ENCODE measurements around the gene TACC2.

Gene TACC2

GRCh38 chr10:122258136-122259074 lies 269.4 kb downstream of the TACC2 start:
- DNase-seq = no peak

GRCh38 chr10:122259075-122259466 lies 270.1 kb downstream of the TACC2 start:
- DNase-seq = no peak

GRCh38 chr10:122261584-122261983 lies 272.6 kb downstream of the TACC2 start:
- no peak for DNase-seq

GRCh38 chr10:122263971-122264370 lies 275.0 kb downstream of the TACC2 start:
- no peak for DNase-seq

- no peak for DNase-seq
Observed at GRCh38 chr10:122264436-122264835, 275.5 kb downstream of the TACC2 start.

GRCh38 chr10:122264931-122265330 lies 276.0 kb downstream of the TACC2 start:
- DNase-seq = no peak

GRCh38 chr10:122265896-122266295 lies 276.9 kb downstream of the TACC2 start:
- DNase-seq = no peak

GRCh38 chr10:122267849-122268737 lies 279.1 kb downstream of the TACC2 start:
- no peak for DNase-seq

- no peak for DNase-seq
Observed at GRCh38 chr10:122269059-122269687, 280.2 kb downstream of the TACC2 start.

- DNase-seq = no peak
Observed at GRCh38 chr10:122271076-122271475, 282.1 kb downstream of the TACC2 start, which contains the start of gene BTBD16. BTBD16 (plus strand) TSS chr10:122271296; CDS start chr10:122275082, 3,786 bp downstream.

- no peak for DNase-seq
Observed at GRCh38 chr10:122273966-122274545, 285.1 kb downstream of the TACC2 start.

GRCh38 chr10:122276611-122277208 lies 287.7 kb downstream of the TACC2 start:
- DNase-seq = no peak

GRCh38 chr10:122277526-122278136 lies 288.7 kb downstream of the TACC2 start:
- DNase-seq = no peak

- no peak for DNase-seq
Observed at GRCh38 chr10:122279725-122280141, 290.8 kb downstream of the TACC2 start.

- no peak for DNase-seq
Observed at GRCh38 chr10:122280156-122280555, 291.2 kb downstream of the TACC2 start.

- no peak for DNase-seq
Observed at GRCh38 chr10:122281018-122281626, 292.2 kb downstream of the TACC2 start.

GRCh38 chr10:122281751-122282150 lies 292.8 kb downstream of the TACC2 start:
- no peak for DNase-seq

GRCh38 chr10:122282253-122282671 lies 293.3 kb downstream of the TACC2 start:
- no peak for DNase-seq

- DNase-seq = no peak
Observed at GRCh38 chr10:122282909-122283308, 293.9 kb downstream of the TACC2 start.

GRCh38 chr10:122285506-122286444 lies 296.8 kb downstream of the TACC2 start:
- no peak for DNase-seq

All from NCI-H1694 (cell line).